Measurements from ENCODE around the gene CAB39.

DNA sequence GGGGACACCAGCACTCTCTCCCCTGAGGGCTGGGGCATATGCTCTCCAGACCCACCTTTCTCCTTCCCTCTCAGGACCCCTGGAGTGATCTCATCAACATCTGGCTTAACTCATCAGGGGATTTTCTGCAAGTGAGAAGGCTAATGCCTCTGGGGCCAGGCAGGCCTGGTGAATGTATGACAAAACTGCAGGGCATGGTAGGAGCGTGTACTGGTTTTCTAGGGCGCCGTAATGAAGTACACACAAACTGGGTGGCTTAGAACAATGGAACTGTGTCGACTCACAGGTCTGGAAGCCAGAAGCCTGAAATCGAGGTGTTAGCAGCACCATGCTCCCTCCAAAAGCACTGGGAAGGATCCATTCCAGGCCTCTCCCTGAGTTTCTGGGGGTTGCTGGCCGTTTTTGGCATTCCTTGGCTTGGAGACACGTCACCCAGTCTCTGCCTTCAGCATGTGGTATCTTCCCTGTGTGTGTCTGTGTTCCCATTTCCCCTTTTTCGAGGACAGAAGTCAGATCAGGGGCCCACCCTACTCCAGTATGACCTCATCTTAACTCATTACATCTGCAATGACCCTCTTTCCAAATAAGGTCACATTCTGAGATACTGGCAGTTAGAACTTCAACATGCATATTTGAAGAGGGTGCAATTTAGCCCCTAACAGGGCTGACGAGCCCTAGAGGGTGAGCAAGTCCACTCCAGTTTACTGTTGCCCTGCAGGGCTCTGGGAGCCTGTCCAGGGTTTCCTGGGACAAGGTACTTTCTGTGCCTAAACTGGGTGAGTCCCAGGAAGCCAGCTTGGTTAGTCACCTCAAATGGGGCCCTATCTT, 45.5 kb upstream of the CAB39 start:
- TF ChIP-seq, protein P1, sequence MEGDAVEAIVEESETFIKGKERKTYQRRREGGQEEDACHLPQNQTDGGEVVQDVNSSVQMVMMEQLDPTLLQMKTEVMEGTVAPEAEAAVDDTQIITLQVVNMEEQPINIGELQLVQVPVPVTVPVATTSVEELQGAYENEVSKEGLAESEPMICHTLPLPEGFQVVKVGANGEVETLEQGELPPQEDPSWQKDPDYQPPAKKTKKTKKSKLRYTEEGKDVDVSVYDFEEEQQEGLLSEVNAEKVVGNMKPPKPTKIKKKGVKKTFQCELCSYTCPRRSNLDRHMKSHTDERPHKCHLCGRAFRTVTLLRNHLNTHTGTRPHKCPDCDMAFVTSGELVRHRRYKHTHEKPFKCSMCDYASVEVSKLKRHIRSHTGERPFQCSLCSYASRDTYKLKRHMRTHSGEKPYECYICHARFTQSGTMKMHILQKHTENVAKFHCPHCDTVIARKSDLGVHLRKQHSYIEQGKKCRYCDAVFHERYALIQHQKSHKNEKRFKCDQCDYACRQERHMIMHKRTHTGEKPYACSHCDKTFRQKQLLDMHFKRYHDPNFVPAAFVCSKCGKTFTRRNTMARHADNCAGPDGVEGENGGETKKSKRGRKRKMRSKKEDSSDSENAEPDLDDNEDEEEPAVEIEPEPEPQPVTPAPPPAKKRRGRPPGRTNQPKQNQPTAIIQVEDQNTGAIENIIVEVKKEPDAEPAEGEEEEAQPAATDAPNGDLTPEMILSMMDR (conservative IDR thresholded peaks at IDR 0.05 in 1 of 2, IDR thresholded peaks at IDR 0.05 in 1 of 2; ENCODE audit: low read depth in 1 of 2, low read length in 2 of 2) = no peak
- no peak for TF ChIP-seq EZH2 (IDR thresholded peaks at IDR 0.05; ENCODE audit: low read length, missing control alignments)

All from fibroblast of lung (primary cell).